HG03066 (cell line): ENCODE results near the gene CHD1.
"Not testable (repeated sequence)": the region's sequence is repeated elsewhere in the genome, so short reads cannot be mapped to it uniquely, and the experiment has no call there.

ENCODE experiments used
- ATAC-seq: cut with Tn5 transposase; IDR thresholded peaks from one replicate; pipeline ENCODE4 v1.9.1; 2021; ENCODE audit warnings: low read depth; ENCODE audit not compliant: unreplicated experiment

Gene CHD1

GRCh38 chr5:98928873-98929709 lies at the start of gene CHD1:
Gene CHD1 (minus strand): TSS chr5:98929007. CDS start chr5:98926386, 2,621 bp downstream.
- ATAC-seq, result peak; percentile 54

DNA sequence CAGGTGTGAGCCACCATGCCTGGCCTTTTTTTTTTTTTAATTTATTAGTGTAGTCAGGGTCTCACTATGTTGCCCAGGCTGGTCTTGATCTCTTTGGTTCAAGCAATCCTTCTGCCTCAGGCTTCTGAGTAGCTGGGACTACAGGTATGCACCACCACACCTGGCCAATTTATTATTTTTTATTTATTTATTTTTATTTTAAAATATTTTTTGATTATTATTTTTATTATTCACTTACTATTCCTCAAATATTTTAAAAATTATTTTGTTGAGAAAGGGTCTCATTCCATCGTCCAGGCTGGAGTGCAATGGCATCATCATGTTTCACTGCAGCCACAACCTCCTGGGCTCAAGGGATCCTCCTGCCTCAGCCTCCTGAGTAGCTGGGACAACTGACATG lies 49.7 kb upstream of the CHD1 start:
- no peak for ATAC-seq

GRCh38 chr5:98977723-98978122 lies 48.9 kb upstream of the CHD1 start:
- ATAC-seq, result no peak

DNA sequence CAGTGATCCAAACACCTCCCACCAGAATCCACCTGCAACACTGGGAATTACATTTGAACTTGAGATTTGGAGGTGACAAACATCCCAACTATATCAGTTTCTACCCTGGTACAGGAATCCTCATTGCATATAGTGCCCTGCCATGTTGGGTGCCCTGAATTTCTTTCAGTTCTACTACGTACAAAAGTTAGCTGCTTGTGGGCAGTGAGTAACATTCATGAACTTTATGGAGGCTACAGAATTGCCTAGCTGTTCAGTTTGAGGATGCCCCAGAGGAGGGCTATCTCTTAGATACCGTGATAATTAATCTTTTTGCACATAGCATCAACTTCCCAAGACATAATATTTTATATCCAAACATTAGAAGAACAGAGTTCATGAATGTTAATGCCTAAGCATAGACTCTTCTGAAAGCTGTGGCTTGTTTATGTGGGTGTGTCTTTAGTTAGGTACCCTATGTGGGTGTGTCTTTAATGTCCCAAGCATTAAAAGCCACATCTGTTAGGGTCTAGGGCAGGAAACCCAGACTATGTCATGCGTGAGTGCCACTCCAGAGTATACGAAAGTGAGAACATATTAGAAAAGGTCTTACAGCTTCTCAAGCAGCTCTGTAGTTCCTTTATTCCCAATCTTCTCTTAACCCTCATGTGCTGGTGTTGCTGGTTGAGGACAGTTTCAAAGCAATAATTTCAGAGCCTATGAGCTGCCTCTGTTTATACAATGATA lies 47.0 kb upstream of the CHD1 start:
- peak; percentile 89 for ATAC-seq

DNA sequence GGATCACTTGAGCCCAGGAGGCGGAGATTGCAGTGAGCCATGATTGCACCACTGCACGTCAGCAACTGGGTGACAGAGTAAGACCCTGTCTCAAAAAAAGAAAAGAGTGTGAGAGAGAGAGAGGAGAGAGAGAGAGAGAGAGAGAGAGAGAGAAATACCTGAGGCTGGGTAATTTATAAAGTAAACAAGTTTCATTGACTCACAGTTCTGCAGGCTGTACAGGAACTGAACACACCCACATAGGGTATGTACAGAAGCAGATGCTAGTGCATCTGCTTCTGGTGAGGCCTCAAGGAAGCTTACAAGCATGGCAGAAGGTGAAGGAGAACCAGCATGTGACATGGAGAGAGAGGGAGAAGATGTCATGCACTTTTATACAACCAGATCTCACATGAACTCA lies 46.4 kb upstream of the CHD1 start:
- no peak for ATAC-seq

DNA sequence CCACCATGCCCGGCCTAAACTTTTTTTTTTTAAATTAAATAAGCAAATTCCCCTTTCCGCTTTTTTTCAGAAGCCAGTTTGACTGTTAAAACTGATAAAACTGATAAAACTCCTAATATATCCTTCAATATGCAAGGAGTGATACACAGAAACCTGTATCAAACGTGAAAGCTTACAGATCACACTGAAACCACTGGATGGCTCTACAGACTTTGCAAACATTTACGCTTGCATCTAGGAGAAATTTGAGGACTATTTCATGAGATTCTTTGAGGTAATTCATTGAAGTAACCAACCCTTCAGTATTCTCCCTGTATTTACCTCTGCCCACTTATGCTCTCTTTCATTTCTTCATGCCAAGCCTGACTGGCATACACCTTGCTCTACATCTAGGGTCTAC lies 40.6 kb upstream of the CHD1 start:
- no peak for ATAC-seq

DNA sequence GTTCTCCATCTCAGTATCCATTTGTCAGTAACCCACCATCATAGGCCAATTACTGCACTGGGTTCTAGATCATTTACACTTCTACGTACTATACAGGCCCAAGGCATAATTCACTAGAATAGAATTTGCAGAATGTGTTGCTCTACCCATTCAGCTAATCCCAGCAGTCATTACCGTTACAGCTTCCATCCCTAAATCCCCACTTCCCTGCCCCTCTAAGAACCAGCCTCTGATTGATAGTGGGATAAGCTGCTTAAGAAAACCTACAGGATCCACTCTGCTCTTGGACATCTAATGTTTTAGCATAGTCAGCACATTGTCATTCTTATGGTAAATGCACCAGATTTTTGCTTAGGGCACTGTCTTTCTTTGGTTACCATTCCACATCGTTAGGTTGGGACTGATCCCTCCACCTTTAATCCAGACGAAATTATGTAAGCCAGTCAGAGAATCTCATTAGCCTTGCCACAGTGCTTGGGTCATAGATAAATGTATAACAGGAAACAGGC lies 39.3 kb upstream of the CHD1 start:
- no peak for ATAC-seq

GRCh38 chr5:98965226-98965625 lies 36.4 kb upstream of the CHD1 start:
- no peak for ATAC-seq

DNA sequence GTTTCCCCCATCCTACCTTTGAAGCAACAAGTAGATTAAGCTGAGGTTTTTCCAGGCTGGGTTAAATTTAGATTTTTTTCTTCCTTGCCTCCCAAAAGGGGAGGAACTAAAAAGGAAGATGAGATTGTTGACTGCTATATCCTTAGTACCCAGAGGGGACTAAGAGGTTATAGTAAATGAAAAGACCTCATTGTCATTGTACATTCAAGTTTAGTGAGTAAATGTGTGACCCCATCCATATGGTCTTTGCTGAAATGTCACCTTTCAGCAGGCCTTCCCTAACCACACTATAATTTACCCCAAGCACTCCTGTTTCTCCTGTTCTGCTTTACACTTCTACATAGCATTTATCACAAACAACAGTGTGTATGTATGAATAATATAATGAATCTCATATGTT lies 35.8 kb upstream of the CHD1 start:
- no peak for ATAC-seq

GRCh38 chr5:98963019-98963418 lies 34.2 kb upstream of the CHD1 start:
- no peak for ATAC-seq

DNA sequence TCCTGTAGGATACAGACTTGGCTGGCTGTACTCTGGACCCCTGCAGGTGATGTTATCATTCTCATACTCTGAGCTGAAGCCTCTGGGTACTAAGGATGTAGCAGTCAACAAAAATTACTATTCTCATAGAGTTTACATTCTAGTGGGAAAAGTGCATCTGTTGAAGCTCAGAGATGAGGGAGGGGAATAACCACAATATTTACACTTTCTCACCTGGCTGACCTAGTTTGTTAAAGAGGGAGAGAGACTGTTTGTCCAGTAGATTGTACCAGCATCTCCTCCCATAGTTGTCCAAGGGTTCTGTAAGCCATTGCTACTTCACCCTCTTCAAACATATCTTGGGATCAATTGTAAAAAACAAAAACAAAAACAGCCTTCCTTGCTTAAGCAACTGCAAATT lies 33.8 kb upstream of the CHD1 start:
- ATAC-seq, result no peak

- ATAC-seq, result no peak
Observed at GRCh38 chr5:98961665-98962344, 33.0 kb upstream of the CHD1 start.

DNA sequence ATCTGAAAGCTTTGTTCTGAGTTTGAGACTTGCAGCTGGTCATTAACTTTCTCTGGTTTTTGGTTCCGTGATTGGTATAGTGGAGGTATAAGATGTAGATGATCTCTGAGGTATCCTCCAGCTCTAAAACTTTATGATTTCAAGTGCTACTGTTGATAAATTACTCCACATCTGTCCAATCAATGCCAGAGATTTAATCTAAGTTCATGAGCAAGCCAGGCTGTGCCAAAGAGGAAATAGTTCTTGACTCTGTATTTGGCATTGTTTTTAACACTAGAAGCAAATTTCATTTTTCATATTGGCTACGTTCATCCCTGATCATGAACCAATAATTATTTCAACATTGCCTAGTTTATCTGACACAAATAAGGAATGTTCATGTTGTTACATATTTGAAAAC lies 28.5 kb upstream of the CHD1 start:
- no peak for ATAC-seq

GRCh38 chr5:98955888-98956287 lies 27.1 kb upstream of the CHD1 start:
- not testable (repeated sequence) for ATAC-seq

DNA sequence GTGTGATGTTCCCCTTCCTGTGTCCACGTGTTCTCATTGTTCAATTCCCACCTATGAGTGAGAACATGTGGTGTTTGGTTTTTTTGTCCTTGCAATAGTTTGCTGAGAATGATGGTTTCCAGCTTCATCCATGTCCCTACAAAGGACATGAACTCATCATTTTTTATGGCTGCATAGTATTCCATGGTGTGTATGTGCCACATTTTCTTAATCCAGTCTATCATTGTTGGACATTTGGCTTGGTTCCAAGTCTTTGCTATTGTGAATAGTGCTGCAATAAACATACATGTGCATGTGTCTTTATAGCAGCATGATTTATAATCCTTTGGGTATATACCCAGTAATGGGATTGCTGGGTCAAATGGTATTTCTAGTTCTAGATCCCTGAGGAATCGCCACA lies 26.7 kb upstream of the CHD1 start:
- ATAC-seq, result not testable (repeated sequence)

GRCh38 chr5:98954392-98955028 lies 25.7 kb upstream of the CHD1 start:
- no peak for ATAC-seq

GRCh38 chr5:98942847-98943246 lies 14.0 kb upstream of the CHD1 start:
- ATAC-seq, result no peak

DNA sequence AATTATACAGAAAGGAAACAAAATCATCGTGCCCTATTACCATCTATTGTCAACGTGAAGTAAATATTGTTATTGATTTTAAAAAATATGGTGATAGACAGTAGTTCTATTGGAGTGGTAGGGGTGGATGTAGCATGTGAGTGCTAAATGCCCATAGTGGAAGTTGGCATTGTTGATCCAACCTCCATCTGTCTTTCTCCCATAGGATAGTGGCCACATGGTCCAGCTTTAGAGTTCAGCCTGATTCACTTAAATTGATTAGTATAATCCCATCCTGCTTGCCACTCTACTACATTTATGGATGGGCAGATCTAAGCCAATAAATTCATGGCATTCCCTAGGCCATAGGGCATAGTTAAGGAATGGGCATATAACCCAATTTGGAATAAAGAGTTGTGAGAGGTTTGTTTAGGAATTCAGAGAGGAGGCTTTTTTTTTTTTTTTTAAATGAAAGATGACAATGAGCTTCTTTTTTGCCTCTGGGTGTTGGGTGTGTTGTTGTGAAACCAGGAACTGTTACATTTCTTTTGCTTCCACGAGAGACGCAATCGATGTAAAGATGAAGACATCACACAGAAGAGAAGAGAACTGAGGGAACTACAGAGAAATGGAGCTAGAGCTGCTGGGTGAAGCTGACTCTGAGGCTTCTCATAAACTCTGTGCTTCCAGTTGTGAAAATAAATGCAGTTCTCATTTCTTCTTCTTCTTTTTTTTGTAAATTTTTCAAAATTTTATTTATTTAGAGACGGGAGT lies 12.5 kb upstream of the CHD1 start:
- ATAC-seq, result no peak

DNA sequence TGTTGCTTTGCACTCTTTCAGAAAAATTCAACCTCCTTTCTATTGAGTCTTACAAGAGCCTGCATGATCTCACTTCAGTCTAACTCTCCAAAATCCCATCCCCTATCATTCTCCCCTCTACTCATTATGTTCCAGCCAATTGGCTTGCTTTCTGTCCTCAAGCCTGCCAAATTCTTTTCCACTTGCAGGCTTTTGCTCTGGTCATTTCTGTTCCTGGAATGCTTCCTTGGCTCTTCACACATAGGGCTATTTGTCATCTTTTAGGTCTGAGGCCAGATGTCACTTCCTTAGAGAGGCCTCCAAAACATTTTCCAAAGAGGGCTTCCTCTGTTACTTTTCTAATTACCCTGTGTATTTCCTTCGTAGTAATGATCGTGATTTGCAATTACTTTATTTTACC lies 11.8 kb upstream of the CHD1 start:
- ATAC-seq, result no peak

GRCh38 chr5:98938464-98938863 lies 9.7 kb upstream of the CHD1 start:
- no peak for ATAC-seq
